GM10248 (cell line): Measurements from ENCODE around the gene PDE6B.
"Not testable (repeated sequence)": the region's sequence is repeated elsewhere in the genome, so short reads cannot be mapped to it uniquely, and the experiment has no call there.

Experiments
- CTCF ChIA-PET: fragments of 300-600 bp; sonication (Branson Sonifier 250); formaldehyde crosslinking; extraction: SDS; loops from one replicate; lab custom pipeline; 2021; ENCODE audit warnings: antibody characterized with exemption; lab: Yijun Ruan, JAX
- POLR2A ChIA-PET: fragments of 350-650 bp; sonication (Branson Sonifier 250); formaldehyde crosslinking; extraction: SDS; loops from one replicate; lab custom pipeline; 2020; ENCODE audit warnings: antibody characterized with exemption; lab: Yijun Ruan, JAX
- DNase-seq: peaks from one replicate; pipeline ENCODE4 v3.0.0; 2012; ENCODE audit errors: extremely low spot score
- CTCF ChIP-seq: IDR thresholded peaks from 2 replicates; pipeline ENCODE4 v1.5.1; 2012; ENCODE audit warnings: mild to moderate bottlenecking, low read depth; ENCODE audit errors: extremely low read depth, missing control alignments, control extremely low read depth

Gene PDE6B

GRCh38 chr4:632196-632790 lies 6.9 kb downstream of the PDE6B start:
- CTCF ChIA-PET: no interaction called here
- TF ChIP-seq CTCF: no peak
- POLR2A ChIA-PET: no interaction called here
- DNase-seq: no peak

- no peak for TF ChIP-seq CTCF
- no peak for DNase-seq
- CTCF ChIA-PET: no interaction called here
- POLR2A ChIA-PET: no interaction called here
Measured at GRCh38 chr4:632926-633325, 7.6 kb downstream of the PDE6B start.

- no peak for TF ChIP-seq CTCF
Measured at GRCh38 chr4:633406-633805, 8.0 kb downstream of the PDE6B start.

GRCh38 chr4:633976-634598 lies 8.7 kb downstream of the PDE6B start:
- DNase-seq: no peak

More at GRCh38 chr4:633406-633805, 8.0 kb downstream of the PDE6B start:
- ChIA-PET CTCF (no interaction called here), POLR2A (no interaction called here)
- no peak for DNase-seq

GRCh38 chr4:634599-634985 lies 9.2 kb downstream of the PDE6B start:
- TF ChIP-seq CTCF: no peak
- CTCF ChIA-PET: no interaction called here
- DNase-seq: no peak
- POLR2A ChIA-PET: no interaction called here

More at GRCh38 chr4:633976-634598, 8.7 kb downstream of the PDE6B start:
- no peak for TF ChIP-seq CTCF
- POLR2A ChIA-PET: no interaction called here
- CTCF ChIA-PET: no interaction called here

GRCh38 chr4:635066-635835 lies 9.9 kb downstream of the PDE6B start:
- DNase-seq, POLR2A ChIA-PET, CTCF ChIA-PET: not testable (repeated sequence)
